Fibroblast of lung (primary cell): ENCODE data around the gene SP6.

ENCODE experiments used
- CTCF ChIP-seq, 2 donors: IDR thresholded peaks in 1 of 2; conservative IDR thresholded peaks in 1 of 2; 1 replicate in 1 of 2; 2 replicates in 1 of 2; pipeline ENCODE4 v1.5.1; 2011 to 2012; ENCODE audit warnings: low read length in 2 of 2, control low read depth in 1 of 2, inconsistent platforms in 1 of 2, low read depth in 1 of 2, mild to moderate bottlenecking in 1 of 2
- EZH2 ChIP-seq: IDR thresholded peaks from 2 replicates; pipeline ENCODE4 v1.5.1; 2012; ENCODE audit warnings: low read length, control low read depth, mild to moderate bottlenecking; ENCODE audit errors: missing control alignments

DNA sequence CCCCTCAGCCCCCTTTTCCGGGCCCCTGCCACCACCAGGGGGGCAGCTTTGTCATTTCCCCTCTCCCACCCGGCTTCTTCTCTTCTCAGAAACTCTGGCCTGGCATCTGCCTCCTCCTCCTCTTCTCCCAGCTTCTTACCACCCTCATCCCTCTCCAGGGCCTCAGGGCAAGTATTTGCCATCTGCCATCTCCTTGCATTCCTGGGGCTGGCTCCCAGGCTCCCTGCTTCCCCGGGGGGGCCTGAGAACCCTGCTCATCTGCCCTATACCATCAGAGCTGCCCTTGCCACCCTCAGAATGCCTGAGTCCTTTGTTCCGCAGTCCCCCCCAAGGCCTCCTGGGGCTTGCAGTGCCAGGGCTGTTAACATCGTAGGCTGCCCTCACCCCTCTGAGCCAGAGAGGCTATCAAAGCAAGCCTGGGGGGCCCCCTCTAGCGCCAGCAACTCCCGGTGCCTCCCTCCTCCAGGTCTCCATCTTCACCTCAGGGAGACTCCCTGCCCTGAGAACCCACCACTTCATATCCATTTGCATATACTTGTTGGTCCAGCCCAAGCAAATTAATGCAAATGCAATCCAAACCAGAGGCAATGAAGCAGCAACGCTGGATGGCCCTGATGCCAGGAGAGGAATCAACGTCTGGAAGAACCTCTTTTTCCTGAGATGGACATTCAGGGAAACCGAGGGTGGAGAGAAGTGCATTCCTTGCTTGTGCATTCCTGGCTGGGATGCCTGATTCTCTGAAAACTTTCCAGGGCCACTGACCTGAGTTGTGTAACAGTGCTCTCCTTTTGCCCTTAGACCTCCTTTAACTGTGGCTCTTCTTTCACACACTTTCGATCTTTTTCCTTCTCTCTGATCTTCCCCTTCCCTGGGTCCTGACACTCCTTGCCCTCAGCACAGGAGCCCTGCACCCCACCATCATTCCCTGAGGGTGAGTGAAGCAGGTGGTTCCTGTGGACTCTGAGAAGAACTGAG lies 24.3 kb upstream of the SP6 start:
- TF ChIP-seq CTCF (conservative IDR thresholded peaks at IDR 0.05 in 1 of 2, IDR thresholded peaks at IDR 0.05 in 1 of 2; ENCODE audit: low read depth in 1 of 2, low read length in 2 of 2), result no peak
- no peak for TF ChIP-seq EZH2
